GM18907 (cell line): ENCODE results near the gene NFKBIA.
"Not testable (repeated sequence)": the region's sequence is repeated elsewhere in the genome, so short reads cannot be mapped to it uniquely, and the experiment has no call there.

Experiments used
- ATAC-seq: cut with Tn5 transposase; IDR thresholded peaks from one replicate; pipeline ENCODE4 v1.9.1; 2021; ENCODE audit warnings: mild to moderate bottlenecking, moderate library complexity; ENCODE audit not compliant: unreplicated experiment

The NFKBIA gene

DNA sequence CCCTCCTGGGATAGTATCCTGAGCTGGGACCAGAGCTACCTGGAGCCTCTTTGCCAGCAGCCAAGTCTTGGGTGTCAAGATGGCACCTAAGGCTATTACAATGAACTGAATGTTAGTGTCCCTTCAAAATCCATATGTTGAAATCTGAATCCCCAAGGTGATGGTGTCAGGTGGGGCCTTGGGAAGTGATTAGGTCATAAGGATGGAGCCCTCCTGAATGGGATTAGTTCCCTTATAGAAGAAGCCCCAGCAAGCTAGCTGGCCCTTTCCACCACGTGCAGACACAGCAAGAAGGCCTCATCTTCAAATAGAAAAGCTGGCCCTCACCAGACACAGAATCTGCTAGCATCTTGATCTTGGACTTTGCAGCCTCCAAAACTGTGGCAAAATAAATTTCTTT is 12.4 kb downstream of the NFKBIA start:
- no peak for ATAC-seq

DNA sequence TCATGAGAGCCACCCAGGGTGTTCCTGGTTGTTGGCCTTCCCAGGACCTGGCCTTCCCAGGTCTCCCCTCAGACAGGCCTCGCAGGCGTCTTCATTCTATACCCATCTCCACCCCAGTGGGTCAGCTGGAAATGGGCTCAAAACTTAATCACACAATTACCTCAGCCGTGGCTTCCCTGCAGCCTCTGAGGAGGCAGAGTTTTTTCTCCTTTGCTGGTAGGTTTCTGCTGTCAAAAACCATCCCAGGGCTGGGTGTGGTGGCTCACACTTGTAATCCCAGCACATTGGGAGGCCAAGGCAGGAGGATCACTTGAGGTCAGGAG is 13.2 kb downstream of the NFKBIA start:
- ATAC-seq = no peak

DNA sequence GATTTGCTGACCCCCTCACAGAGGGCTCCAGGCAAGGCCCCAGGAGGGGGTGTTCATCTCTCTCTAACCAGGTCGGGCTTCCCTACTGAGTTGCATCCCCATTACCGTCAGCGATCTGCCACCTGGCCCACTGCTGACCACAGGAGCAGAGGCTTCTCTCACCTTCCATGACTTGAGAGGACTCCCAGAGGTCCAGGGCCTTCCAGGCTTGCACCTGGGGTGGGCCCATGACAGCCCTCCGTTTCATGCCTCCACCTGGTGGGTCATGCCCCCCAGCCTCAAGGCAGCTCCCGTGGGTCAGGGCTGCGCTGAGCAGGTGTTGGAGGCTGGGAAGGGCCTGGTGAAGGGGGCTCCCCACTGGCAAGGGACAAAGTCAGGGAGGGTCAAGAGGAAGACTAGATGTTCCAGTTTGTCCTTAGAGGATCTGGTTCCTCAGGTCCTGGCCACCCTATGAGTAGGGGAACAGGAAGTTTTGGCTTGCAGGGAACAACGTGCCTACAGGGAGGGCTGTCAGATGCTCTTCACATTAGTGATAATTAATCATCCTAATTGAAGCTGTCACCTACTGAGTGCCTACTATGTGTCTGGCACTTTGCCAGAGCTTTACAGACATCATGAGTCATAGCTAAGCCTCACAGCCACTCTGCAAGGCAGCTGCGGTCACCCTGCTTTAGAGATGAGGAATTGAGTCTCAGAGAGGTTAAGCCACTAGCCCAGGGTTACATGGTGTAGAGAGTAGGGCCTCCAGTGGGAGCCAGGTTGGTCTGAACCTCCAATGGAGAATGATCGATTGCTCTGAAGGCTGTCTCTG is 13.8 kb downstream of the NFKBIA start:
- no peak for ATAC-seq

DNA sequence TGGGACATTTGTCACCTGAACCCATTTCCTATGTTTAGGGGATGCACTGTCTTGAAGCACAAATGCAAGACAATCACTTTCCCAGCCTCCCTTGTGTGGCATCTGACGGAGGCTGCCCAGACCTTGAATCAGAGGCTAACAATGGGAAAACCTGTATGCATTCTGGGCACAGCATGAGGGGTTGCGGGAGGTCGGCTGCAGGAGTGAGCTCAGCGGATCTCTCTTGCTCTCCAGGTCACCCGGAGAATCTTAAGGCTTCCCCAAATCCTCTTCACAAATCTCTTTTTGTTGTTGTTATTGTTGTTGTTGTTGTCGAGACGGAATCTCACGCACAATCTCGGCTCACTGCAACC is 15.3 kb downstream of the NFKBIA start:
- ATAC-seq = no peak

DNA sequence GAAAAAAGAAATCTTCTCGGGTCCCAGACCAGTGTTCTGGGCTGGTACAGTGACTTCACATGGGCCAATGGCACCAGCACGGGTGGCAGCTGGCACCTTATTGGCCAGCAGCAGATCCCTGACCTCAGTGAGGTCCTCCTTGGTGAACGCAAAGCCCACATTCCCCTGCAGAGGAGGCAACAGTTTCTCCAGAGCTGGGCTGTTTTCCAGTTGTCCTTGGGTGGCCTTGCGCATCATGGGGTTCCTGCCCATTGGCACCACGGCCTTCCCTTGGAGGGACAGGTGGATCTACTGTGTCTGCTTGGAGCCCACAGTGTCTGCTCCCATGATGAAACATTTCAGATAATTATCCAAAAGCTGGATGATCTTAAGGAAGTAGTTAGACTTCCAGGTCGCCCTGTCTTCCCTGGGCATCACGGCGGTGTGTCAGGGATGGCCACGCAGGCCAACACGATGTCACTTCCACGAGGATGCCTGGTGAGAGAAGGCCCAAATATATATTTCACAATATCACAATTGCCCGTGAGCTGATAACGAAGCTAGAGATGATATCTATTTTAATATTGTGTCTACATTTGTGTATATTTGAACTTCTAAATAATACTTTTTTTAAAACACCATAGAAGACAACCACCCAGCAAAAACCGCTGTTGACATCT is 15.8 kb downstream of the NFKBIA start:
- ATAC-seq = no peak

DNA sequence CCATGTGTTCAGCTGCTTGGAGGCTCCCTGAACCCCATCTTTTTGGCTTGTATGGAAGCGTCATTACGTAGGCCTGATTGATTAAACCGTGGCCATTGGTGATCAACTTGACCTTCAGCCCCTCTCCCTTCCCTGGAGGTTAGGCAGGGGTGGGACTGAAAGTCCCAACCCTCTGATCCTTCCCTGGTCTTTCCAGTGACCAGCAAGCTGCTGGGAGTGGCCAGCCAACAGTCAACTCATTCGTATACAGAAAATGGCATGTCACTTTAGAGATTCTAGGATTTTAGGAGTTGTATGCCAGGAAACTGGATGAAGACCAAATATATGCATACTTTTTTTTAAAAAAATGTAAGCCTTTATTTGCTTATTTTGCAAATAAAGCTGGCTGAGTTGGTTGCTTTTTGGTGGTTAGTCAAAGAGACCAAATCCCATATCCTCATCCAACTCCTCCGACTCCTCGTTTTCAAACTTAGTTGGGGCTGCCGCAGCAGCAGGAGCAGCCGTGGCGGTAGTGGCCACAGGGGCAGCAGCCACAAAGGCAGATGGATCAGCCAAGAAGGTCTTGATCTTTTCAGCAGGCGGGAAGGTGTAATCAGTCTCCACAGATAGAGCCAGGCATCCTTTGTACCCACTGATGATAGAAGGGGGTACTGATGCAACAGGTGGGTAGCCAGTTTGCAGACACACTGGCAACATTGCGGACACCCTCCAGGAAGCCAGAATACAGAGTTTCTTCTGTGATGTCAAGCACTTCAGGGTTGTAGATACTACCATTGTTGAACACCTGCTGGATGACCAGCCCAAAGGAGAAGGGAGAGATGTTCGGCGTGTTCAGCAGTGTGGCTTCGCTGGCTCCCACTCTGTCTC is 16.6 kb downstream of the NFKBIA start:
- no peak for ATAC-seq

DNA sequence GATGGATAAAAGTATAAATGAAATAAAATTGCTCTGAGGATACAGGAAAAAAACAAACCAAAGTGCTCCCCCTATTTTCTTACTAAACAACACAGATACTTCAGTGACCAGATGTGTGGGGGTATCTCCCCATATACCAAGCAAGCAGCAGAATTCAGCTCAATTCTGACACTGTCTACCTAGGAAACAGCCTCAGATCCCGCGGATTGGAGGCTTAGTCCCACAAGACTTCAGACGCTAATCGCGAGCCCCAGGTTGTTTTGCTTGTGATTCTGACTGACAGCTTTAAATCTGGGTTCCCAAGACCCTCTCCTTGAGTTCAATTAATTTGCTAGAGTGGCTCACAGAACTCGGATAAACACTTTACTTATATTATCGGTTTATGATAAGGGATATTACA is 17.3 kb downstream of the NFKBIA start:
- no peak for ATAC-seq

DNA sequence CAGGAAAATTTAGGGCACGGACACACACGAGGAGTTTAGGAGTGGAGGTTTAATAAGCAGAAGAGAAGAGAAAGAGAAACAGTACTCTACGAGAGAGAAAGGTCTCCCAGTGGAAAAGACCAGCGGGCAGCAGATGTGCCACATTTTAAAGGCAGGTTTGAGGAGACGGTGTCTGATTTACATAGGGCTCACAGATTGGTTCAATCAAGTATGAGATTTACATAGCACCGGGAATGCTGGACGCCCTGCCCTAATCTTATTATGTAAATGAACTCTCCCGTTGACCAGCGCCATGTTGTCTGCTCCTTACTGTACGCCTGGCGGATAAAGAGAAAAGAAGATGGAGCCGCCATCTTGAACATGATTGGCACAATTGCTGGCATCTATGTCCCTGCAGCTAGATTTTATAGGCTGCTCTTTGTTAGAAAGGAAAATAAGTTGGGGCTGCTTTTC is 17.9 kb downstream of the NFKBIA start:
- no peak for ATAC-seq

DNA sequence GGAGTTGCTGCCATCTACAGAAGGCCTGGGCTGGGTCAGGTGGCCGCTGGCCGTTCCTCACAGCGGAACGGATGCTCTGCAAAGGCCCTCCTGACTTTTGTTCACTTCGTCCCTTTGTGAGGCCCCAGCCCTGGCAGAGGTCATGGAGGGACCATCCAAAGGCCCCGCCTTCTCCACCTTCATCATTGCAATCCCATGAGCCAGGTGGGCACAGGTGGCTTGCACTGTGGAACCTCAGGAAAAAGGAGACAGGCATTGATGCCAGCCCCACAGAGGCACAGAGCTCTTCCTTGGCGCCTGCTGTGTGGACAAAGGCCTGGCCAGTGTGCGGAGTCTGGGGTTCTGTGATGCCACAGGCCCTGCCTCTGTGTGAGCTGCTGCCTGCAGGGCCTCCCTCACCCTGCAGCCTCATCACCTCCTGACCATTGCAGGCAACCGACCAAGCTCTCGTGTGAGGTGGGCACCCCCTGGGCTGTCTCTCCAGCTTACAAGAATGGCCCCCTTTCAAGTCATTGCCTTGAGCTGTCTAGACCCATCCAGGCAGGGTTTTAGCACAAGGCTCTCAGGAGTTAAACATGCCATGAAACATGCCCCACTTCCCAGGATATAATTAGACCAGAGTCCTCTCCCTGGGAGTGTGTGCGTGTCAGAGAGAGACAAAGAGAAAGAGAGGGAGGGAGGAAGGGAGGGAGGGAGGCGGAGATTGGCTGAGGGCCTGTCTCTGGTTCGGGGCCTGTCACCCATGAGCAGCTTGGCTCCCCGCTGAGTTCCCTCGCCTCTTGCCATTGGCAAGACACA is 19.3 kb downstream of the NFKBIA start:
- no peak for ATAC-seq

DNA sequence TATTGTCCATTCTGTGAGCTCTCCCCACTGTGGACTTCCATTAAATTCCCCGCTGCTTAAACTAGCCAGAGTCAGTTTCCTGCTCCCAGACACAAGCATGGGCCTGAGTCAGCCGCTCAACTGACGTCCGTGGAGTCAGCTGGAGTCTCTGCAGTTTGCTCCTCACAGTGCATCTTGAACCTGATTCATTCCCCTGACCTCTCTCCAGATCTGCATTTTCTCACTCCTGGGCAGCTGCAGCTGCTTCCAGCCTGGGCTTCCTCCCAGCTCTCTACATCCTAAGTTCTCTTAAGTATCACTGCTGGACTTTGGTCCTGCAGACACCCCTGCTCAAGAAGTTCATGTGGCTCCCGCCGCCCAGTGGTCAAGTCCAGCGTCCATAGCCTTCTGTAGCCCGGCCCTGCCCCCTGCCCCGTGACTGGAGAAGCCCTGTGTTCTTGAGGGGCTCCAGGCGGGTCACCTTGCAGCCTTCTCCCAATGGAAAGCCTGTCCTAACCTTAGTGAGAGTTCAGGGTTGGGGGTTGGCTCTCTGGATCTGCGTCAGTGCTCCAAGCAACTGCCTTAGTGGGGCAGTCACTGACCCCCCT is 20.0 kb downstream of the NFKBIA start:
- no peak for ATAC-seq

DNA sequence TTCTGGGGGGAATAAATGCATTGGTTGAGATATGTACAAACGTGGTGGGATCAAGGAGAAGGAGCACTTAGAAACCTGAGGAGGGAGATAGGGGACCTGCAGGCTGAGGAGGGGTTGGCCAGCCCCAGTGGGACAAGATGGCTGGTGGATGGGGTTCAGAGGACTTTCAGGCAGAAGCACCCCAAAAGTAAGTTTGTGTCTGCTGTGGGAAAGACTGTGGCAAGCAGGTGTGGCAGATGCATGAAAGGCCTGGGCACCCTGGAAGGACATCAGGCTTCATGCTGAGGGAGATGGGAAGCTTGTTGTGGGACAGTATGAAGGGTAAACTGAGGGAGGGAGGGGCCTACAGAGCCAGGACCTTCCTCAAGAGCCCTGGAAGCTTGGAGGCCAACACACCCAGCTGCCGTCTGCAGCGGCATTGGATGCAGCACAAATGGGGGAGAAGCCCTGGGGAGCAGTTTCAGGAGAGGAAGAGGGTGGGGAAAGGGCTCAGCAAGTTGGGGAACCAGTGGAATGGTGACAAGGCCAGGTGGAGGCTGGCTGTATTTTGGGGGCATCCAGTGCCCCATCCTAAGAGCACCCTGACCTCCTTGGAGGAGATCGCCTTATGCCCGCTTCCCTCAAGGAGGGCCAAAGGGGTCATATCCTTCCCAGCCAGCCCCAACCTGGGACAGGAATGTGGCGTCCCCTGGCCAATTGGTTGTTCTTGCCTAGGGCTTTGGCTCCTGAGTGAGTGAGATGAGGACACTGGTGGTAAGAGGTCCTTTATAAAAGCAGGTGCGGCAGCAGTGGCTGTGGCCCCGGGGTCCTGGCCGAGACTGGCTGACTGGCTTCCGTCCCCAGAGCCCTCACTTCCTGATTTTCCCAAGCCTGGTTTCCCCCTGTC is 20.7 kb downstream of the NFKBIA start:
- ATAC-seq = no peak

DNA sequence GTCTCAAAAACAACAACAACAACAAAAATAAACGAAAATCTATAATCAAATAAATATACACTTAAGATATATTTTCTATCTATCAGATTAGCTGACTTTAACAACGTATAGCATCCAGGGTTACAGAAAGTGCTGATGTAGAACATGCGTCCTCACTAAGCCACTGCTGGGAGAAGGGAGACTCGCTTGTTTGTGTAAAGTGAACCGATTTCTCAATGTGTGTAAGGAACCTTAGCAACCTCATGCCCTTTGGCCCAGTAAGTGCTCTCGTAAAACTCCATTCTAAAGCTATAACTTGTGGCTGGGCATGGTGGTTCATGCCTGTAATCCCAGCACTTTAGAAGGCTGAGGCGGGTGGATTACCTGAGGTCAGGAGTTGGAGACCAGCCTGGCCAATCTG is 23.8 kb downstream of the NFKBIA start:
- no peak for ATAC-seq

DNA sequence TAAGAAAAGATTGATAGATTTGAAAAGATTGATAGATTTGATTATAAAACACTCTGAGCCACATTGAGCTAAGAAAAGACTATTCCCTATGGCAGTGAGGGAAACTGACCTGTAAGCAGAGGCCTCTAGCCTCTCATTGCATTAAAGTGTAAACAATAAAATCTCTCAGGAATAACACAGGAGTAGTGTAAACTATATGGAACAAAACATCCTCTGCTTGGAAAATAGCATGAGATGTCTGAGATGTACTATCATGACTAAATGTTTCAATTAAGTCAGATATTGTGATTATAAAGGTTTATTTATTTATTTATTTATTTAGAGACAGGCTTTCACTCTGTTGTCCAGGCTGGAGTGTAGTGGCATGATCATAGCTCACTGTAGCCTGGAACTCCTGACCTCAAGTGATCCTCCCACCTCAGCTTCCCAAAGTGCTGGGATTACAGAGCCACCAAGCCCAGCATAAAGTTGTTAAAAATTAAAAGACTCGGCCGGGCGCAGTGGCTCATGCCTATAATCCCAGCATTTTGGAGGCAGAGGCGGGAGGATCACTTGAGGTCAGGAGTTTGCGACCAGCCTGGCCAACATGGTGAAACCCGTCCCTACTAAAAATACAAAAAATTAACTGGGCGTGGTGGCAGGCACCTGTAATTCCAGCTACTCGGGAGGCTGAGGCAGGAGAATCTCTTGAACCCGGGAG is 25.2 kb downstream of the NFKBIA start:
- ATAC-seq = not testable (repeated sequence)

DNA sequence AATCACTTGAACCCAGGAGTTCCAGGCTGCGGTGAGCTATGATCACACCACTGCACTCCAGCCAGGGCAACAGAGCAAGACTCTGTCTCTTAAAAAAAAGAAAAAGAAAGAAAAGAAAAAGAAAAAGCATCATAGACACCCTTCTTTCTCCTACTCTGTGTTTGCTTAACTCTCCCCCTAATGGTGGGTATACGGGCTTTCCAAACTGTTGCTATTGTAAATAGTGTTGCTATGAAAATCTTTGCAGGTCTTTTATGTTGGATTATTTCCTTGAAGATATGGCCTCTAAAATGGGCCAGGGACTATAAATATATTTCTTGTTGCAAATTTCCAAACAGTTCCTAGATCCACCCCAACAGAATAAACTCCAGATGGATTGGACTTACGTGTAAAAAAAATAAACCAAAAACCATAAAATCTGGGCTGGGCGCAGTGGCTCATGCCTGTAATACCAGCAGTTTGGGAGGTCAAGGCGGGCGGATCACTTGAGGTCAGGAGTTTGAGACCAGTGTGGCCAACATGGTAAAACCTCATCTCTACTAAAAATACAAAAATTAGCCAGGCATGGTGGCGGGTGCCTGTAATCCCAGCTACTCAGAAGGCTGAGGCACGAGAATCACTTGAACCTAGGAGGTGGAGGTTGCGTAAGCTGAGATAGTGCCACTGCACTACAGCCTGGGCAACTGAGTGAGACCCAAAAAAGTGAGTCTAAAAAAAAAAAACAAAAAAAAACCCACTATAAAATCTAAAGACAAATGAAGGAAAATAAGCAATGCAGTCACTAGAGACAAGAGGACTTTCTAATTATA is 25.9 kb downstream of the NFKBIA start:
- ATAC-seq = no peak

DNA sequence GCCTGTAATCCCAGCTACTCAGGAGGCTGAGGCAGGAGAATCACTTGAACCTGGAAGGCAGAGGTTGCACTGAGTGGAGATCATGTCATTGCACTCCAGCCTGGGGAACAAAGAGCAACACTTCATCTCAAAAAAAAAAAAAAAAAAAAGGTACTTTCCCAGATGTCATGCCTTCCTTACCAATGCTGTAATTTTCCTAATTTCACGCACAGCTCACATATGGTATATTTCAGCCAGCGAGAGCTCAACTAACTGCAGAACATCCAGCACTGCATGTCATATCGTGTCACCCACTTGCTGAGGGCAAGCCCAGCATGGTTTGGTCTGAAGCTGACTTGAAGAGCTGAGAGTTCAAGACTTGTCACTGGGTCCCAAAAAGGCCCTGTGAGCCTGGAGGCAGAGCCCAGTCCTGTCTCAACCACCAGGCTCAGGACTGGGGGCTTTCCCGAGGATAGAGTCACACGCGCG is 29.0 kb downstream of the NFKBIA start:
- no peak for ATAC-seq

DNA sequence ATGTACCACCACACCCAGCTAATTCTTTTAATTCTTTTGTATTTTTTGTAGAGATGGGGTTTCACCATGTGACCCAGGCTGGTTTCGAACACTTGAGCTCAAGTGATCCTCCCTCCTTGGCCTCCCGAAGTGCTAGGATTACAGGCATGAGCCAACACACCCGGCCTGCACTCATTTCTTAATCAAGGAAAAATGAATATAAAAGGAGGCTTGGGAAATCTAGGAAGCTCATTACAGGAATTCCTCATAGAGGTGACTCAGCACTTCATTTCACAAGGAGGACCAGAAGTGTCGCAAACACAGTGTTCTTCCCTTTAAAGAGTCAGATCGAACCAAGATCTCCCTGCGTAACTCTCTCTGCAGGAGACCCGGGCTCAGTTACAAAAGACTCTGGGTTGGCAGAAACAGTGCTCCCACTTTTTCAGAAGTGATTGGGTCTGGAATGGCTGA is 30.3 kb downstream of the NFKBIA start:
- no peak for ATAC-seq

DNA sequence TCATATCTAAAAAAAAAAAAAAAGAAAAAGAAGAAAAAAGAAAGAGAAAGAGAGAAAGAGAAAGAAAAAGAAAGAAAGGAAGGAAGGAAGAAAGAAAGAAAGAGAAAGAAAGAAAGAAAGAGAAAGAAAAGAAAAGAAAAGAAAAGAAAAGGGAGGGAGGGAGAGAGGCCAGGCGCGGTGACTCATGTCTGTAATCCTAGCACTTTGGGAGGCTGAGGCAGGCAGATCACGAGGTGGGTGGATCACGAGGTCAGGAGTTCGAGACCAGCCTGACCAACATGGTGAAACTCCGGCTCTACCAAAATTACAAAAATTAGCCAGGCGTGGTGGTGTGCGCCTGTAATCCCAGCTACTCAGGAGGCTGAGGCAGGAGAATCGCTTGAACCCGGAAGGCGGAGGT is 31.3 kb downstream of the NFKBIA start:
- ATAC-seq = not testable (repeated sequence)

DNA sequence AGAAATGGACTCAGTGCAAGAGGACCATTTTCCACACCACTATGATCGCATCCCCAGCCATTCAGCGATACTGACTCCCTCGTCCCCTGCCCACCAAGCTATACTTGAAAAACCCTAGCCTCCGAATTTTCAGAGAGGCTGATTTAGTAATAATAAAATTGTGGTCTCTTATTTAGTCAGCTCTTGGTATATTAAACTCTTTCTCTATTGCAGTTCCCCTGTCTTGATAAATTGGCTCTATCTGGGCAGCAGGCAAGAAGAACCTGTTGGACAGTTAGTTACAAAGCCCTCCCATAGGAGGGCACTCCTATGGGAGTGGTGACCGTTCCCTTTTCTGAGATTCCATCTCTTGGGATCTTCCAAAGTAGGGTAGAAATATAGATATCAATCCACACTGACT is 33.6 kb downstream of the NFKBIA start:
- ATAC-seq = no peak
